IMR-90 (cell line): Measurements from ENCODE around the gene PSMC5. TPM values are rescaled to one million over a fixed set of nuclear protein-coding genes. Genes with fewer than 3 reads are reported as not detected.

Experiments
- ATAC-seq: fragments of 200-7000 bp; cut with Tn5 transposase; 2 replicates; pipeline ENCODE4 v1.9.1; 2020; ENCODE audit warnings: low read depth, mild to moderate bottlenecking, moderate library complexity
- BruUV-seq: library from RNA; stranded (reverse); fragments of 400-500 nt; replicated peaks from 2 replicates; lab custom pipeline; 2021; lab: Mats Ljungman, UMichigan
- CTCF ChIA-PET: fragments of 300-600 bp; formaldehyde crosslinking; extraction: SDS; loops from one replicate; lab custom pipeline; 2021; ENCODE audit warnings: antibody characterized with exemption; lab: Yijun Ruan, JAX
- POLR2A ChIA-PET: fragments of 300-600 bp; sonication (Branson Sonifier 250); formaldehyde crosslinking; loops from one replicate; lab custom pipeline; 2022; ENCODE audit warnings: antibody characterized with exemption; ENCODE audit not compliant: unreplicated experiment; lab: Charles Lee
- DNase-seq: peaks from one replicate; pipeline ENCODE4 v3.0.0; 2013
- H2AFZ ChIP-seq: replicated peaks from 2 replicates; pipeline ENCODE3; 2013; ENCODE audit warnings: low read length, mild to moderate bottlenecking; ENCODE audit not compliant: poor library complexity
- H2AK5ac ChIP-seq: 2 replicates; pipeline ENCODE4 v1.6.1; 2013; ENCODE audit warnings: low read depth, low read length, inconsistent platforms
- H2AK9ac ChIP-seq: replicated peaks from 2 replicates; pipeline ENCODE3; 2013; ENCODE audit warnings: mild to moderate bottlenecking, low read depth, low read length, moderate library complexity; ENCODE audit not compliant: poor library complexity
- H2BK120ac ChIP-seq: 2 replicates; pipeline ENCODE4 v1.6.1; 2013; ENCODE audit warnings: low read depth, low read length, inconsistent platforms
- H2BK15ac ChIP-seq: 3 replicates; pipeline ENCODE4 v1.6.1; 2013; ENCODE audit warnings: low read depth, low read length, inconsistent platforms
- H2BK20ac ChIP-seq: 2 replicates; pipeline ENCODE4 v1.6.1; 2013; ENCODE audit warnings: low read depth, mild to moderate bottlenecking, inconsistent platforms, low read length, moderate library complexity
- H2BK5ac ChIP-seq: 2 replicates; pipeline ENCODE4 v1.6.1; 2013; ENCODE audit warnings: mild to moderate bottlenecking, low read depth, low read length, inconsistent platforms; ENCODE audit not compliant: poor library complexity, severe bottlenecking
- H3K14ac ChIP-seq: replicated peaks from 2 replicates; pipeline ENCODE4 v1.6.1; 2013; ENCODE audit warnings: low read depth, low read length, inconsistent platforms
- H3K18ac ChIP-seq: 2 replicates; pipeline ENCODE4 v1.6.1; 2013; ENCODE audit warnings: low read depth, low read length, control low read depth
- H3K23ac ChIP-seq: 2 replicates; pipeline ENCODE4 v1.6.1; 2013; ENCODE audit warnings: low read depth, low read length, inconsistent platforms
- H3K27ac ChIP-seq: 2 replicates; pipeline ENCODE4 v1.5.1; 2013; ENCODE audit warnings: mild to moderate bottlenecking, control low read depth, low read length; ENCODE audit not compliant: insufficient read depth
- H3K27me3 ChIP-seq: 2 replicates; pipeline ENCODE4 v1.6.1; 2013; ENCODE audit warnings: low read length; ENCODE audit not compliant: control insufficient read depth, insufficient read depth
- H3K36me3 ChIP-seq: 2 replicates; pipeline ENCODE4 v1.6.1; 2013; ENCODE audit warnings: low read length, mixed read lengths; ENCODE audit not compliant: control insufficient read depth, insufficient read depth
- H3K4ac ChIP-seq: 2 replicates; pipeline ENCODE4 v1.6.1; 2013; ENCODE audit warnings: low read depth, low read length, inconsistent platforms
- H3K4me1 ChIP-seq: 2 replicates; pipeline ENCODE4 v1.6.1; 2013; ENCODE audit warnings: low read length, mixed read lengths; ENCODE audit not compliant: control insufficient read depth, insufficient read depth
- H3K4me2 ChIP-seq: 2 replicates; pipeline ENCODE4 v1.6.1; 2013; ENCODE audit warnings: low read depth, mild to moderate bottlenecking, control low read depth, low read length, moderate library complexity
- H3K4me3 ChIP-seq: 2 replicates; pipeline ENCODE4 v1.5.1; 2013; ENCODE audit warnings: low read depth, mild to moderate bottlenecking, control low read depth, low read length, moderate library complexity; ENCODE audit not compliant: insufficient read depth
- H3K56ac ChIP-seq: 2 replicates; pipeline ENCODE4 v1.6.1; 2013; ENCODE audit warnings: low read length, inconsistent platforms; ENCODE audit not compliant: insufficient read depth; ENCODE audit errors: extremely low read depth
- H3K79me1 ChIP-seq, 2 experiments: 2 replicates each; pipeline ENCODE4 v1.6.1; 2013; ENCODE audit warnings: low read length in 2 of 2, inconsistent platforms in 1 of 2, low read depth in 1 of 2
- H3K9ac ChIP-seq: 2 replicates; pipeline ENCODE4 v1.6.1; 2013; ENCODE audit warnings: low read depth, low read length, control low read depth
- H3K9me1 ChIP-seq: 2 replicates; pipeline ENCODE4 v1.6.1; 2013; ENCODE audit warnings: low read length, inconsistent platforms; ENCODE audit not compliant: insufficient read depth
- H3K9me3 ChIP-seq: 2 replicates; pipeline ENCODE4 v1.6.1; 2013; ENCODE audit warnings: low read length; ENCODE audit not compliant: control insufficient read depth, insufficient read depth
- H4K20me1 ChIP-seq: 2 replicates; pipeline ENCODE4 v1.6.1; 2013; ENCODE audit warnings: low read length, inconsistent platforms; ENCODE audit not compliant: insufficient read depth
- H4K5ac ChIP-seq: 2 replicates; pipeline ENCODE4 v1.6.1; 2013; ENCODE audit warnings: mild to moderate bottlenecking, low read depth, low read length, control low read depth
- H4K8ac ChIP-seq, 2 experiments: 2 replicates each; pipeline ENCODE4 v1.6.1; 2013; ENCODE audit warnings: low read depth in 2 of 2, low read length in 2 of 2, control low read depth in 1 of 2, inconsistent platforms in 1 of 2
- H4K91ac ChIP-seq: 2 replicates; pipeline ENCODE4 v1.6.1; 2013; ENCODE audit warnings: low read depth, low read length, inconsistent platforms; ENCODE audit not compliant: insufficient read depth
- BHLHE40 ChIP-seq: fragments of 150-350 bp; IDR thresholded peaks from 2 replicates; pipeline ENCODE4 v1.6.1; 2016; ENCODE audit warnings: mild to moderate bottlenecking, low read depth, low read length
- CEBPB ChIP-seq: IDR thresholded peaks from 2 replicates; pipeline ENCODE4 v1.6.1; 2012; ENCODE audit warnings: low read depth, low read length, improper control_type of control experiment
- CHD1 ChIP-seq: IDR thresholded peaks from 2 replicates; pipeline ENCODE4 v1.6.1; 2012; ENCODE audit warnings: low read depth, low read length, improper control_type of control experiment
- FOS ChIP-seq: fragments of 150-350 bp; IDR thresholded peaks from 2 replicates; pipeline ENCODE4 v1.6.1; 2016; ENCODE audit warnings: low read depth, low read length
- MAFK ChIP-seq: IDR thresholded peaks from 2 replicates; pipeline ENCODE4 v1.6.1; 2012; ENCODE audit warnings: low read depth, low read length, improper control_type of control experiment
- MAZ ChIP-seq: IDR thresholded peaks from 2 replicates; pipeline ENCODE4 v1.6.1; 2012; ENCODE audit warnings: low read depth, mild to moderate bottlenecking, low read length, improper control_type of control experiment, moderate library complexity, borderline replicate concordance
- MXI1 ChIP-seq: IDR thresholded peaks from 2 replicates; pipeline ENCODE4 v1.6.1; 2012; ENCODE audit warnings: low read depth, mild to moderate bottlenecking, low read length, moderate library complexity, borderline replicate concordance
- NFE2L2 ChIP-seq: fragments of 150-350 bp; IDR thresholded peaks from 2 replicates; pipeline ENCODE4 v1.6.1; 2016; ENCODE audit warnings: low read depth, mild to moderate bottlenecking, low read length
- POLR2A ChIP-seq: IDR thresholded peaks from 2 replicates; pipeline ENCODE4 v1.6.1; 2012; ENCODE audit warnings: mild to moderate bottlenecking, low read depth, low read length
- RAD21 ChIP-seq: IDR thresholded peaks from 2 replicates; pipeline ENCODE4 v1.6.1; 2012; ENCODE audit warnings: low read length, improper control_type of control experiment
- RCOR1 ChIP-seq: IDR thresholded peaks from 2 replicates; pipeline ENCODE4 v1.6.1; 2012; ENCODE audit warnings: mild to moderate bottlenecking, low read length, improper control_type of control experiment; ENCODE audit not compliant: insufficient replicate concordance
- RFX5 ChIP-seq: IDR thresholded peaks from 2 replicates; pipeline ENCODE4 v1.8.0; 2012; ENCODE audit warnings: low read depth, mild to moderate bottlenecking, low read length, moderate library complexity
- SMC3 ChIP-seq: fragments of 150-350 bp; IDR thresholded peaks from 2 replicates; pipeline ENCODE4 v1.6.1; 2016; ENCODE audit warnings: low read depth, mild to moderate bottlenecking, antibody characterized with exemption, low read length, moderate library complexity
- USF2 ChIP-seq: fragments of 150-350 bp; IDR thresholded peaks from 2 replicates; pipeline ENCODE4 v1.6.1; 2017; ENCODE audit warnings: mild to moderate bottlenecking, antibody characterized with exemption, low read length, low read depth
- WGBS, 2 experiments: methylation state at CpG; one replicate each; pipeline versions ENCODE4 v1.1.5 to v1.1.7; 2013; ENCODE audit warnings: missing lambda C conversion rate in 2 of 2; ENCODE audit not compliant: insufficient read length in 1 of 2; ENCODE audit errors: extremely low coverage in 2 of 2; 5-methylcytosine and 5-hydroxymethylcytosine counted together
- dilution Hi-C: fragments of 300-500 bp; cut with HindIII; formaldehyde crosslinking; loops from one replicate; pipeline ENCODE4 v1.14.3; 2018; ENCODE audit warnings: low sequenced_read_pairs; ENCODE audit not compliant: unreplicated experiment
- in situ Hi-C: fragments of 300-500 bp; cut with MboI; formaldehyde crosslinking; loops from 3 replicates; pipeline ENCODE4 v1.14.3; 2019; ENCODE audit warnings: low sequenced_read_pairs, inconsistent platforms, mixed read lengths
- intact Hi-C: fragments of 100-400 bp; cut with micrococcal nuclease; formaldehyde crosslinking; loops from 2 replicates; pipeline ENCODE4 v1.10.0; 2022
- polyA plus RNA-seq, 3 experiments: library from polyadenylated mRNA; depleted of rRNA; stranded (reverse); fragments of >200 nt; gene quantifications; 2 replicates each; pipeline ENCODE4 v1.2.3, GENCODE V29; 2012; ENCODE audit warnings: low replicate concordance in 1 of 3
- total RNA-seq: library from RNA; depleted of rRNA; stranded (reverse); fragments of >200 nt; gene quantifications from 2 replicates; pipeline ENCODE4 v1.2.3, GENCODE V29; 2012
- TF ChIP-seq, protein P1 (sequence below): fragments of 150-350 bp; IDR thresholded peaks from 2 replicates; pipeline ENCODE4 v1.6.1; 2016; ENCODE audit warnings: low read depth, mild to moderate bottlenecking, low read length, moderate library complexity, borderline replicate concordance
- TF ChIP-seq, protein P2 (sequence below): conservative IDR thresholded peaks from 2 replicates; pipeline ENCODE4 v1.5.1; 2012; ENCODE audit warnings: mild to moderate bottlenecking, low read depth, low read length, improper control_type of control experiment

The PSMC5 gene
- total and polyA plus RNA-seq, 2 of the 4 experiments (the other 2 are of a cell fraction) = 105 to 165 TPM

- H2AFZ ChIP-seq = no peak overlapping the region
- no peak overlapping the region for H2BK120ac ChIP-seq
- no TSS peak for BruUV-seq
- 0 out of 2 replicates have a peak overlapping the region, but pooled peaks have one; percentile 8 for H3K27ac ChIP-seq
- intact Hi-C loops = no loop called here
- no peak overlapping the region for H4K8ac ChIP-seq
- no peak overlapping the region for H3K14ac ChIP-seq
- H2AK9ac ChIP-seq = peak overlapping the region; percentile 58
- POLR2A ChIA-PET = interaction anchor here (0.7 kb wide), 1 partner anchor 10 kb away, joined by 5 read pairs; no protein-coding TSS in a partner anchor
- no peak overlapping the region for H2BK5ac ChIP-seq
- no peak overlapping the region for H3K18ac ChIP-seq
- H4K20me1 ChIP-seq = peaks cover 53% of the 10 kb centered on the region
- CTCF ChIA-PET = no interaction called here
- TF ChIP-seq, protein P1, sequence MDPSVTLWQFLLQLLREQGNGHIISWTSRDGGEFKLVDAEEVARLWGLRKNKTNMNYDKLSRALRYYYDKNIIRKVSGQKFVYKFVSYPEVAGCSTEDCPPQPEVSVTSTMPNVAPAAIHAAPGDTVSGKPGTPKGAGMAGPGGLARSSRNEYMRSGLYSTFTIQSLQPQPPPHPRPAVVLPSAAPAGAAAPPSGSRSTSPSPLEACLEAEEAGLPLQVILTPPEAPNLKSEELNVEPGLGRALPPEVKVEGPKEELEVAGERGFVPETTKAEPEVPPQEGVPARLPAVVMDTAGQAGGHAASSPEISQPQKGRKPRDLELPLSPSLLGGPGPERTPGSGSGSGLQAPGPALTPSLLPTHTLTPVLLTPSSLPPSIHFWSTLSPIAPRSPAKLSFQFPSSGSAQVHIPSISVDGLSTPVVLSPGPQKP = no peak
- TF ChIP-seq RCOR1 (no peak), USF2 (no peak), MXI1 (no peak), CEBPB (no peak), RAD21 (no peak), NFE2L2 (no peak), SMC3 (no peak), MAFK (no peak), CHD1 (no peak), MAZ (no peak), FOS (no peak), RFX5 (no peak), BHLHE40 (no peak), POLR2A (no peak)
- TF ChIP-seq, protein P2, sequence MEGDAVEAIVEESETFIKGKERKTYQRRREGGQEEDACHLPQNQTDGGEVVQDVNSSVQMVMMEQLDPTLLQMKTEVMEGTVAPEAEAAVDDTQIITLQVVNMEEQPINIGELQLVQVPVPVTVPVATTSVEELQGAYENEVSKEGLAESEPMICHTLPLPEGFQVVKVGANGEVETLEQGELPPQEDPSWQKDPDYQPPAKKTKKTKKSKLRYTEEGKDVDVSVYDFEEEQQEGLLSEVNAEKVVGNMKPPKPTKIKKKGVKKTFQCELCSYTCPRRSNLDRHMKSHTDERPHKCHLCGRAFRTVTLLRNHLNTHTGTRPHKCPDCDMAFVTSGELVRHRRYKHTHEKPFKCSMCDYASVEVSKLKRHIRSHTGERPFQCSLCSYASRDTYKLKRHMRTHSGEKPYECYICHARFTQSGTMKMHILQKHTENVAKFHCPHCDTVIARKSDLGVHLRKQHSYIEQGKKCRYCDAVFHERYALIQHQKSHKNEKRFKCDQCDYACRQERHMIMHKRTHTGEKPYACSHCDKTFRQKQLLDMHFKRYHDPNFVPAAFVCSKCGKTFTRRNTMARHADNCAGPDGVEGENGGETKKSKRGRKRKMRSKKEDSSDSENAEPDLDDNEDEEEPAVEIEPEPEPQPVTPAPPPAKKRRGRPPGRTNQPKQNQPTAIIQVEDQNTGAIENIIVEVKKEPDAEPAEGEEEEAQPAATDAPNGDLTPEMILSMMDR = no peak
- dilution Hi-C loops = no loop called here
- no peak overlapping the region for H4K91ac ChIP-seq
- ATAC-seq (no peak), DNase-seq (no peak)
- H4K5ac ChIP-seq = no peak overlapping the region
- H2AK5ac ChIP-seq = no peak overlapping the region; the same call in 1 of the 2 replicates
- no peak overlapping the region for H3K56ac ChIP-seq
- H3K36me3 ChIP-seq = peaks cover 32% of the 10 kb centered on the region
- H3K4me3 ChIP-seq = no peak overlapping the region
- H3K23ac ChIP-seq = no peak overlapping the region
- no peak overlapping the region for H2BK15ac ChIP-seq
- H3K4me2 ChIP-seq = no peak overlapping the region; the same call in 1 of the 2 replicates
- no peak overlapping the region for H2BK20ac ChIP-seq
- peaks cover 12 to 85% of the 10 kb centered on the region in 2 experiments; a peak in 3 of 4 replicates for H3K79me1 ChIP-seq
- H3K9ac ChIP-seq = no peak overlapping the region
- no peak overlapping the region for H3K4ac ChIP-seq
- no CpG with 5 or more reads among the region's 5 CpGs for WGBS, 2 experiments
- in situ Hi-C loops = no loop called here
- no peaks in the 10 kb centered on the region for H3K27me3 ChIP-seq
- H3K9me1 ChIP-seq = peaks cover 12% of the 10 kb centered on the region
- peaks cover 21% of the 10 kb centered on the region for H3K4me1 ChIP-seq
- no peaks in the 10 kb centered on the region for H3K9me3 ChIP-seq
Measured at GRCh38 chr17:63837962-63838600, 10.8 kb downstream of the PSMC5 start.
